ENCODE measurements around the gene C19orf53. TPM values are rescaled to one million over a fixed set of nuclear protein-coding genes. Genes with fewer than 3 reads are reported as not detected.

Gene C19orf53
- total RNA-seq, 1 donor from 2014 or later, result 90.1 TPM

- H3K4me3 Mint-ChIP-seq (ENCODE audit: low read depth), result peak overlapping the region; percentile 14
Measured at GRCh38 chr19:13797870-13798269, 23.6 kb downstream of the C19orf53 start.

GRCh38 chr19:13799669-13800068 is 25.4 kb downstream of the C19orf53 start:
- Mint-ChIP-seq H3K27me3 (no peaks in the 10 kb centered on the region), H3K4me1 (ENCODE audit: low read depth) (peaks cover 11% of the 10 kb centered on the region), H3K9me3 (ENCODE audit: low read depth) (no peaks in the 10 kb centered on the region), H3K4me3 (ENCODE audit: low read depth) (no peak overlapping the region), H3K27ac (no peak overlapping the region), H3K36me3 (ENCODE audit: insufficient read depth) (peaks cover 14% of the 10 kb centered on the region)
- TF ChIP-seq CTCF (IDR thresholded peaks at IDR 0.05; ENCODE audit: unreplicated experiment), result no peak
- DNase-seq (ENCODE audit: low spot score, unreplicated experiment), result no peak

More at GRCh38 chr19:13797870-13798269, 23.6 kb downstream of the C19orf53 start:
- TF ChIP-seq CTCF (IDR thresholded peaks at IDR 0.05; ENCODE audit: unreplicated experiment), result no peak
- H3K36me3 Mint-ChIP-seq (ENCODE audit: insufficient read depth), result peaks cover 12% of the 10 kb centered on the region
- H3K27ac Mint-ChIP-seq, result peak overlapping the region; percentile 74
- H3K4me1 Mint-ChIP-seq (ENCODE audit: low read depth), result peaks cover 11% of the 10 kb centered on the region
- no peaks in the 10 kb centered on the region for H3K9me3 Mint-ChIP-seq (ENCODE audit: low read depth)
- no peaks in the 10 kb centered on the region for H3K27me3 Mint-ChIP-seq
- no peak for DNase-seq (ENCODE audit: low spot score, unreplicated experiment)

- no peaks in the 10 kb centered on the region for H3K4me1 Mint-ChIP-seq (ENCODE audit: low read depth)
- TF ChIP-seq CTCF (IDR thresholded peaks at IDR 0.05; ENCODE audit: unreplicated experiment), result no peak
- H3K27me3 Mint-ChIP-seq, result no peaks in the 10 kb centered on the region
- no peak overlapping the region for H3K27ac Mint-ChIP-seq
- H3K36me3 Mint-ChIP-seq (ENCODE audit: insufficient read depth), result peaks cover 19% of the 10 kb centered on the region
- H3K4me3 Mint-ChIP-seq (ENCODE audit: low read depth), result no peak overlapping the region
- no peaks in the 10 kb centered on the region for H3K9me3 Mint-ChIP-seq (ENCODE audit: low read depth)
- no peak for DNase-seq (ENCODE audit: low spot score, unreplicated experiment)
Measured at GRCh38 chr19:13803038-13803437, 28.8 kb downstream of the C19orf53 start.

GRCh38 chr19:13804830-13805683 is 30.8 kb downstream of the C19orf53 start:
- Mint-ChIP-seq H3K4me1 (ENCODE audit: low read depth) (no peaks in the 10 kb centered on the region), H3K9me3 (ENCODE audit: low read depth) (no peaks in the 10 kb centered on the region), H3K36me3 (ENCODE audit: insufficient read depth) (peaks cover 19% of the 10 kb centered on the region), H3K27me3 (no peaks in the 10 kb centered on the region), H3K4me3 (ENCODE audit: low read depth) (no peak overlapping the region), H3K27ac (no peak overlapping the region)
- no peak for DNase-seq (ENCODE audit: low spot score, unreplicated experiment)
- TF ChIP-seq CTCF (IDR thresholded peaks at IDR 0.05; ENCODE audit: unreplicated experiment), result peak; percentile 49

- DNase-seq (ENCODE audit: low spot score, unreplicated experiment), result no peak
- Mint-ChIP-seq H3K9me3 (ENCODE audit: low read depth) (no peaks in the 10 kb centered on the region), H3K36me3 (ENCODE audit: insufficient read depth) (peaks cover 13% of the 10 kb centered on the region), H3K27ac (no peak overlapping the region), H3K4me1 (ENCODE audit: low read depth) (no peaks in the 10 kb centered on the region), H3K27me3 (no peaks in the 10 kb centered on the region), H3K4me3 (ENCODE audit: low read depth) (no peak overlapping the region)
- no peak for TF ChIP-seq CTCF (IDR thresholded peaks at IDR 0.05; ENCODE audit: unreplicated experiment)
Measured at GRCh38 chr19:13806728-13807127, 32.5 kb downstream of the C19orf53 start.
